BLaER1 (cell line): ENCODE results near the gene ZNF70.
"Not testable (repeated sequence)": the region's sequence is repeated elsewhere in the genome, so short reads cannot be mapped to it uniquely, and the experiment has no call there.

Experiments
- H3K27ac ChIP-seq: shearing (Covaris generic); formaldehyde crosslinking; 2 replicates; pipeline ENCODE4 v1.8.1; 2022
- H3K27me3 ChIP-seq: shearing (Covaris generic); formaldehyde crosslinking; 2 replicates; pipeline ENCODE4 v1.8.1; 2022
- H3K36me3 ChIP-seq: shearing (Covaris generic); formaldehyde crosslinking; 2 replicates; pipeline ENCODE4 v1.8.1; 2022
- H3K4me1 ChIP-seq: shearing (Covaris generic); formaldehyde crosslinking; 2 replicates; pipeline ENCODE4 v1.8.1; 2022
- H3K4me2 ChIP-seq: shearing (Covaris generic); formaldehyde crosslinking; 2 replicates; pipeline ENCODE4 v1.8.1; 2022
- H3K4me3 ChIP-seq: shearing (Covaris generic); formaldehyde crosslinking; 2 replicates; pipeline ENCODE4 v1.8.1; 2022
- H3K9ac ChIP-seq: shearing (Covaris generic); formaldehyde crosslinking; 2 replicates; pipeline ENCODE4 v1.8.1; 2022
- H3K9me3 ChIP-seq: shearing (Covaris generic); formaldehyde crosslinking; 2 replicates; pipeline ENCODE4 v1.8.1; 2022
- H4K20me1 ChIP-seq: shearing (Covaris generic); formaldehyde crosslinking; 2 replicates; pipeline ENCODE4 v1.8.1; 2022
- Cebpa-rat ChIP-seq: shearing (Covaris generic); IDR thresholded peaks from 2 replicates; pipeline ENCODE4 v1.8.1; 2022

The ZNF70 gene

DNA sequence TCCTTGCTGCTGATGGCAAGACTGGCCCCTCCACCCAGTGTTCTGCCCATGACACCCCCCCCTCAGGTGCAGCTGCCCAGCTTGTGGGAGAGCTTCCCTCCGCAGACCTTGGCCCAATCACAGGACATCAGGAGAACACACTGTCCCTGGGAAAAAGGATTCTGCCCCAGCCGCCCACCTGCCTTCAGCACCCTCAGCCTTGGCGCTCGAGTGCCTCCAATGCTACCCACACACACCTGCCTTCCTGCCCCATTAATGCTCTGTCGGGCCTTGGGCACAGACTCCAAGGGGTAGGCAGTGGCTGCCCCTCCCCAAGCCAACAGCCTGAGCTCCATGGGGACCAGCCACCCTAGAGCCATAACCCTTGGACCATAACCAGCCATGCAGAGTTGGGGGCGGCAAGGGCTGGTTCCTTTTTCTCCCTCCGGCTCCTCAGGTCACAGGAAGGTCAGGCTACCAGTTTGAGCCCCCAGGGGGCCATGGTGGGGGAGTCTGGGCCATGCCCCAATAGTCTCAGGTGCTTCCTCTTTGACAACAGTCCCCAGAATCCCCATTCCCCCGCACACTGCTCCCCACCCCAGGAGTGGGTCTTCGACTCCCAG is 1.3 kb upstream of the ZNF70 start:
- Histone ChIP-seq H3K27me3 (no peaks in the 10 kb centered on the region), H3K4me2 (peak overlapping the region; percentile 99), H3K4me1 (peaks cover 63% of the 10 kb centered on the region), H3K9ac (peak overlapping the region; percentile 99), H3K36me3 (peaks cover 12% of the 10 kb centered on the region), H3K27ac (peak overlapping the region; percentile 100), H4K20me1 (peaks cover 18% of the 10 kb centered on the region; the same call in 1 of the 2 replicates), H3K9me3 (no peaks in the 10 kb centered on the region), H3K4me3 (peak overlapping the region; percentile 83)
- no peak for TF ChIP-seq Cebpa-rat

DNA sequence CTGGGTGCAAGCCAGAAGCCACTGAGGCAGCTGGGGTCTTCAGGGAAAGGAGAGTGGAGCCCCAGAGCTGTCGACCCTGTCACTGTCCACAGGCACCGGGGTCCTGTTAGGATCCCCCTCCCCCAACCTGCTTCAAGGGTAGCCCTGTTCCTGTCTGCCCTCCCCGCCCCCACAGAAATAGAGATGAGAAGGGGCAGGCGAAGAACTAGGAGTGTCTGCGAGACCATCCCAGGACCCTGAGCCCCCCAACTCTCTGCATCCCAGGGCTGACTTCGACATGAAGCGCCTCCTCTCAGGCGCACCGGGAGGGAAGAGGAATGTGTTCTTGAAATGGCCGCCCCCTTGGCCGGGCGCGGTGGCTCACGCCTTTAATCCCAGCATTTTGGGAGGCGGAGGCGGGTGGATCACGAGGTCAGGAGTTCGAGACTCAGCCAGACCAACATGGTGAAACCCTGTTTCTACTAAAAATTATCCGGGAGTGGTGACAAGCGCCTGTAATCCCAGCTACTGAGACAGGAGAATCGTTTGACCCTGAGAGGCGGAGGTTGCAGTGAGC is 607 bp upstream of the ZNF70 start:
- Histone ChIP-seq H3K36me3 (peaks cover 18% of the 10 kb centered on the region), H3K9me3 (no peaks in the 10 kb centered on the region), H3K4me2 (peak overlapping the region; percentile 99), H3K9ac (peak overlapping the region; percentile 99), H3K27me3 (no peaks in the 10 kb centered on the region), H4K20me1 (peaks cover 24% of the 10 kb centered on the region; the same call in 1 of the 2 replicates), H3K4me3 (peak overlapping the region; percentile 83), H3K27ac (peak overlapping the region; percentile 100), H3K4me1 (peaks cover 63% of the 10 kb centered on the region)
- TF ChIP-seq Cebpa-rat = no peak

DNA sequence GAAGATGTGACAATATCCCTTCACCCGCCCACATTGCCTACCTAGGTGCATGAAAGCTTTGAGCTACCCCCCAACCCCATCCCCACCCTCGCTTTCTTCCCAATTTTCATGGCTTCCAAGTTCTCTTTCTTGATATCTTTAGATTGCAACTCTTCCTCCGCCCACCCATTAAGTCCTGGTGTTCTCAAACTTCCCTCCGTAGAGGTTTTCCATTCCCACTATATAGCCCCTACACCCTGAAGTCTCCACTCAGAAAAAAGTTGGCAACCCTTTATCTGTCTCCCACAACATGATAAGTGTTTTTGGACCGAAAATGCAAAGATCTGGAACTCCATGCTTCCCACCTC is 572 bp downstream of the ZNF70 start:
- H3K27me3 ChIP-seq = no peaks in the 10 kb centered on the region
- peak overlapping the region; percentile 83 for H3K4me3 ChIP-seq
- peaks cover 36% of the 10 kb centered on the region; the same call in 1 of the 2 replicates for H4K20me1 ChIP-seq
- peak overlapping the region; percentile 100 for H3K27ac ChIP-seq
- H3K9me3 ChIP-seq = no peaks in the 10 kb centered on the region
- peaks cover 55% of the 10 kb centered on the region for H3K4me1 ChIP-seq
- peak overlapping the region; percentile 99 for H3K4me2 ChIP-seq
- no peak for TF ChIP-seq Cebpa-rat
- peak overlapping the region; percentile 99 for H3K9ac ChIP-seq
- H3K36me3 ChIP-seq = peaks cover 29% of the 10 kb centered on the region

- Histone ChIP-seq H3K9me3 (peaks cover 2% of the 10 kb centered on the region; the same call in 1 of the 2 replicates), H4K20me1 (peaks cover 41% of the 10 kb centered on the region; the same call in 1 of the 2 replicates), H3K9ac (peak overlapping the region; percentile 99), H3K4me1 (peaks cover 50% of the 10 kb centered on the region), H3K27me3 (no peaks in the 10 kb centered on the region), H3K27ac (peak overlapping the region; percentile 100; the same call in 1 of the 2 replicates), H3K4me3 (peak overlapping the region; percentile 83), H3K4me2 (peak overlapping the region; percentile 99), H3K36me3 (peaks cover 34% of the 10 kb centered on the region)
- no peak for TF ChIP-seq Cebpa-rat
Measured at GRCh38 chr22:23749841-23750301, 1.0 kb downstream of the ZNF70 start.

DNA sequence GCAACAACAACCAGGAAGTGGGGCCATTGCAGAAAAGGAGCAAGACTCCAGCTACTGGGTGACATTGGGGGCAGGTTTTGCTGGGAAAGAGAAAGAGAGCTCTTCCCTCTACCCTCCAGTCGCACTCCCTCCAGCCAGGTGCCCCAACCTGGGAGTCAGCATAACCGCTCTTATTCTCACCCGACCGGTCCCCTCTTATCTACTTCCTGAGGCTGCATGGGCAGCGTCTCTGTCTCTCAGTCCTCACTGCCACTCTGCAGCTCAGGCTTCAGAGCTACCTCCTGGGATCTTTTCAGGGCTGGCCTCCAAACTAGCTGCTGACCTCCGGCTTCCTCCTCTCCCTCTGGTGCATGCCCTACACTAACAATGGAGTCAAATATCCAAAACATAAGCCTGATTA is 5.1 kb downstream of the ZNF70 start:
- Histone ChIP-seq H3K4me2 (no peak overlapping the region), H3K4me3 (no peak overlapping the region), H3K9me3 (peaks cover 16% of the 10 kb centered on the region), H3K9ac (no peak overlapping the region), H3K27me3 (no peaks in the 10 kb centered on the region), H3K36me3 (peaks cover 75% of the 10 kb centered on the region), H3K27ac (no peak overlapping the region), H3K4me1 (peaks cover 42% of the 10 kb centered on the region), H4K20me1 (peaks cover 82% of the 10 kb centered on the region; the same call in 1 of the 2 replicates)
- no peak for TF ChIP-seq Cebpa-rat

- Histone ChIP-seq H3K9me3 (peaks cover 16% of the 10 kb centered on the region), H3K4me1 (peaks cover 34% of the 10 kb centered on the region), H3K4me2 (no peak overlapping the region), H3K36me3 (peaks cover 77% of the 10 kb centered on the region), H4K20me1 (peaks cover 77% of the 10 kb centered on the region; the same call in 1 of the 2 replicates), H3K4me3 (no peak overlapping the region), H3K27ac (no peak overlapping the region), H3K27me3 (no peaks in the 10 kb centered on the region), H3K9ac (no peak overlapping the region)
- TF ChIP-seq Cebpa-rat = no peak
Measured at GRCh38 chr22:23744485-23744884, 6.4 kb downstream of the ZNF70 start.

GRCh38 chr22:23744001-23744400 is 6.9 kb downstream of the ZNF70 start:
- Histone ChIP-seq H3K9ac (no peak overlapping the region), H4K20me1 (peaks cover 77% of the 10 kb centered on the region; the same call in 1 of the 2 replicates), H3K4me1 (peaks cover 29% of the 10 kb centered on the region), H3K4me3 (no peak overlapping the region), H3K9me3 (peaks cover 16% of the 10 kb centered on the region), H3K4me2 (no peak overlapping the region), H3K36me3 (peaks cover 77% of the 10 kb centered on the region), H3K27ac (no peak overlapping the region), H3K27me3 (no peaks in the 10 kb centered on the region)
- no peak for TF ChIP-seq Cebpa-rat

- no peak for TF ChIP-seq Cebpa-rat
- peaks cover 22% of the 10 kb centered on the region for H3K4me1 ChIP-seq
- H3K27ac ChIP-seq = no peak overlapping the region
- H3K9me3 ChIP-seq = peaks cover 16% of the 10 kb centered on the region
- no peak overlapping the region for H3K9ac ChIP-seq
- no peaks in the 10 kb centered on the region for H3K27me3 ChIP-seq
- H3K4me3 ChIP-seq = no peak overlapping the region
- H3K36me3 ChIP-seq = peaks cover 75% of the 10 kb centered on the region
- no peak overlapping the region for H3K4me2 ChIP-seq
- peaks cover 78% of the 10 kb centered on the region; the same call in 1 of the 2 replicates for H4K20me1 ChIP-seq
Measured at GRCh38 chr22:23743303-23743705, 7.6 kb downstream of the ZNF70 start.

DNA sequence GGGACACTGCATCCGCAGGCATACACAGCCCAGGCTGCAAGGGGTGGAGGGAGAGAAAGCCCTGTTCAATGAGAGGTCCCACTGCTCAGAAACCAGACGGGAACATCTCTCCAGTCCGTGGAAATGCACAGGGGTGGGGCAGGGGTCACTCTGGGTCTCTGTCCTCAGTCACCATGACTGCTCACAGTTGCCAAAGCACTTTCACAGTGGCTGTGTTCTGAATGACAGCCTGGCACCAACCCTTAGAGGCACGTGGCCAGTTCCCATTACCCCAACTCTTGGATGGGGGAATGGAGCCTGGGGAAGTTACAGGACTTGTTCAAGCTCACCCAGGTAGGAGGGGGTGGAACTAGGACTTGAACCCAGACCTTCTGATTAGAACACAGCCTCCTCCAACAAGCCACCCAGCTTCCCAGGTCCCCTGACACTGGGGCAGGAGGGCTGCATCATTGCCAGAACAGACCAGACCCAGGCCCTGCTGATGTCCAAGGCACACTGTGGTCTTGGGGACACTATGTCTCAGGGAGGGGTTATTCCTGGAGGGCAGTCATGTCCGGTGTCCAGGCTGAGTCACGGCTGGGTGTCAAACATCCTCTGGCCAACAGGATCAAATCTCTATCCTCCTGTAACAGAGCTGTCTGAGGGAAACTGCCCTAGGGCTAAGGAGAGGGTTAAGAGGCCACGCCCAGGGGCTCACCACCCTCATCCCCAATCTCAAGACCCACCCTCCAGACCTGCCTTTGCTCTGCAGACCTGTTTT is 8.2 kb downstream of the ZNF70 start:
- no peak overlapping the region for H3K27ac ChIP-seq
- TF ChIP-seq Cebpa-rat = no peak
- no peak overlapping the region for H3K4me2 ChIP-seq
- H3K36me3 ChIP-seq = peaks cover 70% of the 10 kb centered on the region
- H3K9ac ChIP-seq = no peak overlapping the region
- H3K27me3 ChIP-seq = no peaks in the 10 kb centered on the region
- H3K9me3 ChIP-seq = peaks cover 16% of the 10 kb centered on the region
- H3K4me1 ChIP-seq = peaks cover 16% of the 10 kb centered on the region
- H3K4me3 ChIP-seq = no peak overlapping the region
- H4K20me1 ChIP-seq = peaks cover 76% of the 10 kb centered on the region; the same call in 1 of the 2 replicates

GRCh38 chr22:23737696-23738095 is 13.2 kb downstream of the ZNF70 start:
- no peak overlapping the region for H3K9ac ChIP-seq
- H3K27ac ChIP-seq = no peak overlapping the region
- H3K4me1 ChIP-seq = peaks cover 16% of the 10 kb centered on the region
- H3K9me3 ChIP-seq = no peaks in the 10 kb centered on the region
- no peaks in the 10 kb centered on the region for H3K27me3 ChIP-seq
- peaks cover 40% of the 10 kb centered on the region; the same call in 1 of the 2 replicates for H4K20me1 ChIP-seq
- no peak overlapping the region for H3K4me3 ChIP-seq
- TF ChIP-seq Cebpa-rat = no peak
- no peak overlapping the region for H3K4me2 ChIP-seq
- H3K36me3 ChIP-seq = peaks cover 21% of the 10 kb centered on the region

DNA sequence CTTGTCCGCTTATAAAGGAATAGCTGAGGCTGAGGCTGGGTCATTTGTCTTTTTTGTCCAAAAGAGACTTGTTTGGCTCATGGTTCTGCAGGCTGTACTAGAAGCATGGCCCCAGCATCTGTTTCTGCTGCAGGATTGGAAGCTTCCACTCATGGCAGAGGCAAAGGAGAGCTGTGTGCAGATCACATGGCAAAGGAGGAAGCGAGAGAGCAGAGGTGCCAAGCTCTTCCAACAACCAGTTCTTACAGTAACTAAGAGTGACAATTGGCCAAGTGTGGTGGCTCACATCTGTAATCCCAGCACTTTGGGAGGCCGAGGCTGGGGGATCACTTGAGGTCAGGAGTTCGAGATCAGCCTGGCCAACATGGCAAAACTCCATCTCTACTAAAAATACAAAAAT is 22.8 kb downstream of the ZNF70 start:
- not testable (repeated sequence) for H3K4me1 ChIP-seq, H3K4me3 ChIP-seq, H3K9ac ChIP-seq, H3K4me2 ChIP-seq, H3K9me3 ChIP-seq, H3K27ac ChIP-seq, H3K36me3 ChIP-seq, H3K27me3 ChIP-seq, H4K20me1 ChIP-seq
